Measurements from ENCODE around the gene PNMT. TPM values are rescaled to one million over a fixed set of nuclear protein-coding genes. Genes with fewer than 3 reads are reported as not detected.

The PNMT gene
- total RNA-seq, 1 donor from 2014 or later, result 2.4 TPM

DNA sequence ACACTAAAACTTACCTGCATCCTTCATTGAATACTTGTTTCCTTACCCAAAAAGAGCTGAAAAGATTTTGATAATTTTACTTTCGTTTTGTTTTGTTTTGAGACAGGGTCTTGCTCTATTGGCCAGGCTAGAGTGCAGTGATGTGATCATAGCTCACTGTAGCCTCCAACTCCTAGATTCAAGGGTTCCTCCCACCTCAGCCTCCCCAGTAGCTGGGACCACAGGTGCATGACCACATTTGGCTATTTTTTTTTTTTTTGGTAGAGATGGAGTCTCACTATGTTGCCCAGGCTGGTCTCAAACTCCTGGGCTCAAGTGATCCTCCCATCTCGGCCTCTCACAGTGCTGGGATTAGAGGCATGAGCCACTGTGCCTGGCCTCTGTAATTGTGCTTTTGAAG lies 13.1 kb upstream of the PNMT start:
- DNase-seq (ENCODE audit: extremely low spot score, unreplicated experiment), result no peak
- peaks cover 20% of the 10 kb centered on the region for H3K4me1 Mint-ChIP-seq (ENCODE audit: unreplicated experiment)
- TF ChIP-seq CTCF (IDR thresholded peaks at IDR 0.05), result no peak
- H3K4me3 Mint-ChIP-seq (ENCODE audit: unreplicated experiment), result no peak overlapping the region
- no peaks in the 10 kb centered on the region for H3K9me3 Mint-ChIP-seq (ENCODE audit: unreplicated experiment)
- H3K27ac Mint-ChIP-seq (ENCODE audit: unreplicated experiment), result no peak overlapping the region
- H3K36me3 Mint-ChIP-seq (ENCODE audit: unreplicated experiment), result peaks cover 6% of the 10 kb centered on the region
- no peaks in the 10 kb centered on the region for H3K27me3 Mint-ChIP-seq (ENCODE audit: unreplicated experiment)

GRCh38 chr17:39658346-39658745 lies 9.9 kb upstream of the PNMT start:
- H3K36me3 Mint-ChIP-seq (ENCODE audit: unreplicated experiment), result peaks cover 7% of the 10 kb centered on the region
- H3K4me1 Mint-ChIP-seq (ENCODE audit: unreplicated experiment), result peaks cover 23% of the 10 kb centered on the region
- no peak overlapping the region for H3K4me3 Mint-ChIP-seq (ENCODE audit: unreplicated experiment)
- no peaks in the 10 kb centered on the region for H3K9me3 Mint-ChIP-seq (ENCODE audit: unreplicated experiment)
- no peak for TF ChIP-seq CTCF (IDR thresholded peaks at IDR 0.05)
- DNase-seq (ENCODE audit: extremely low spot score, unreplicated experiment), result no peak
- H3K27ac Mint-ChIP-seq (ENCODE audit: unreplicated experiment), result no peak overlapping the region
- H3K27me3 Mint-ChIP-seq (ENCODE audit: unreplicated experiment), result no peaks in the 10 kb centered on the region

DNA sequence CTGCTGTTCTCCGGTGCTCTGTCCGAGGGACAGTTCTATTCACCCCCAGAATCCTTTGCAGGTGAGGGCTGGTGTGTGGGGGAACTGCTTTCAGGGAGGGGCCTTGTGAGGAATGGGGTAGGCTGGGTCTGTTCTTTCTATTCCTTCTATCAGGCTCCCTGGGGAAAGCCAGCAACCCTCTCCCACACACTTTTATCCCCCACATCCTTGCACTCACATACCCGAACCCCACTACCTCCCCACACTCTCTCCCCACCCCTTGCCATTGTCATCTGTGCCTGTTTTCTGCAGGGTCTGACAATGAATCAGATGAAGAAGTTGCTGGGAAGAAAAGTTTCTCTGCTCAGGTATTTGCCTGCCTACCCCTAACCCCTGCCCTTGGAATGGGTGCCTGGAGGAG lies 9.5 kb upstream of the PNMT start:
- no peaks in the 10 kb centered on the region for H3K9me3 Mint-ChIP-seq (ENCODE audit: unreplicated experiment)
- no peak for TF ChIP-seq CTCF (IDR thresholded peaks at IDR 0.05)
- DNase-seq (ENCODE audit: extremely low spot score, unreplicated experiment), result no peak
- no peak overlapping the region for H3K27ac Mint-ChIP-seq (ENCODE audit: unreplicated experiment)
- no peaks in the 10 kb centered on the region for H3K27me3 Mint-ChIP-seq (ENCODE audit: unreplicated experiment)
- peaks cover 7% of the 10 kb centered on the region for H3K36me3 Mint-ChIP-seq (ENCODE audit: unreplicated experiment)
- peaks cover 23% of the 10 kb centered on the region for H3K4me1 Mint-ChIP-seq (ENCODE audit: unreplicated experiment)
- no peak overlapping the region for H3K4me3 Mint-ChIP-seq (ENCODE audit: unreplicated experiment)

- Mint-ChIP-seq H3K27ac (ENCODE audit: unreplicated experiment) (no peak overlapping the region), H3K27me3 (ENCODE audit: unreplicated experiment) (no peaks in the 10 kb centered on the region), H3K4me1 (ENCODE audit: unreplicated experiment) (peaks cover 28% of the 10 kb centered on the region), H3K36me3 (ENCODE audit: unreplicated experiment) (peaks cover 7% of the 10 kb centered on the region), H3K4me3 (ENCODE audit: unreplicated experiment) (no peak overlapping the region), H3K9me3 (ENCODE audit: unreplicated experiment) (no peaks in the 10 kb centered on the region)
- no peak for TF ChIP-seq CTCF (IDR thresholded peaks at IDR 0.05)
- DNase-seq (ENCODE audit: extremely low spot score, unreplicated experiment), result no peak
Measured at GRCh38 chr17:39659279-39660010, 8.8 kb upstream of the PNMT start.

DNA sequence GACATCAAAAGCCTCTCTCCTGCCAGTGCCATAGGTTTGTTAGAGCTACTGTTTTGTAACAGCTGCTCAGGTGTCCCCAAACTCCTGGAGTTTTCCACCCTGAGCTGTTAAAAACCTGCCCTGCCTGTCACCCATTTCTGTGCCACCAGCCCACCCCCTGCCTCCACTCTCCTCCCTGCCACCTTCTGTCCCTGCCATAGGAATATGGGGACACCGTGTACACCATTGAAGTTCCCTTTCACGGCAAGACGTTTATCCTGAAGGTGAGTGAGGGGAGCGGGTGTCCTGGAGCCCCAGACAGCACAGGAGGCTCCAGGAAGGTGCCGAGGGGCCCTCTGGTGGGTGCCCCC lies 8.3 kb upstream of the PNMT start:
- no peak overlapping the region for H3K4me3 Mint-ChIP-seq (ENCODE audit: unreplicated experiment)
- no peak for DNase-seq (ENCODE audit: extremely low spot score, unreplicated experiment)
- H3K4me1 Mint-ChIP-seq (ENCODE audit: unreplicated experiment), result peaks cover 32% of the 10 kb centered on the region

More for the DNA sequence above, 8.3 kb upstream of the PNMT start:
- TF ChIP-seq CTCF (IDR thresholded peaks at IDR 0.05), result no peak
- Mint-ChIP-seq H3K27ac (ENCODE audit: unreplicated experiment) (no peak overlapping the region), H3K9me3 (ENCODE audit: unreplicated experiment) (no peaks in the 10 kb centered on the region), H3K27me3 (ENCODE audit: unreplicated experiment) (no peaks in the 10 kb centered on the region), H3K36me3 (ENCODE audit: unreplicated experiment) (peaks cover 7% of the 10 kb centered on the region)

All from osteocyte (in vitro differentiated cells).